GM12873 (cell line): Measurements from ENCODE around the gene MMAB.

ENCODE experiments used
- TF ChIP-seq, protein P1 (sequence below): IDR thresholded peaks from 2 replicates; pipeline ENCODE4 v1.5.1; 2012; ENCODE audit warnings: low read depth, mild to moderate bottlenecking, moderate library complexity, low read length, control low read depth; ENCODE audit not compliant: insufficient read depth; ENCODE audit errors: missing control alignments

The MMAB gene

DNA sequence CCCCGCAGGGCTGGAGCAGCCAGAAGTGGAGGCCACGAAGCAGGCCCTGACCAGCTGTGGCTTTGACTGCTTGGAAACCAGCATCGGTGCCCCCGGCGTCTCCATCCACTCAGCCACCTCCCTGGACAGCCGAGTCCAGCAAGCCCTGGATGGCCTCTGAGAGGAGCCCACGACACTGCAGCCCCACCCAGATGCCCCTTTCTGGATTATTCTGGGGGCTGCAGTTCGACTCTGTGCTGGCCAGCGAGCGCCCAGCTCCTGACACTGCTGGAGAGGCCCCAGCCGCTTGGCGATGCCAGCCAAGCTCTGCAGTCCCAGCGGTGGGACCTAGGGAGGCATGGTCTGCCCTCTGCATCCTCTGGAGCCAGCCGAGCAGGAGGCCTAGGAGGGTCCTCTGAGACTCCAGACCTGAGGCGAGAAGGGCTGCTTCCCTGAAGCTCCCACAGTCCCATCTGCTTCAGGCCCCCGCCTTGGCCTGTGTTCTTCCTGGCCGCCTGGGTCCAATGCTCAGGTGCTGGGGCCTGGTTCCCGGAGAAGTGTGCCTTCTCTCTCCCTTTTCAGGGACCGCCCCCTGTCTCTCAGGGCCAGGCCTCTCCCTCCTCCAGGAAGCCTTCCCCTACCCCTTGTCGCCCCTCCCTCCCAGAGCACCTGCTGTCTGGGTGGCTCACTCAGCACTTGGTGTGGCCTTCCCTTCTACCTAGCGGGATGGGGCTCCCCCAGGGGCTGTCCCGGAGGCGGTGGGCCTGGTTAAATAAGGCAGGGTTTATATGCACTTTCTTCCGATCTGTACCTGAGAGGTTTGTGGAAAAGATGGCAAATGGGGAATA is 23.3 kb upstream of the MMAB start:
- TF ChIP-seq, protein P1, sequence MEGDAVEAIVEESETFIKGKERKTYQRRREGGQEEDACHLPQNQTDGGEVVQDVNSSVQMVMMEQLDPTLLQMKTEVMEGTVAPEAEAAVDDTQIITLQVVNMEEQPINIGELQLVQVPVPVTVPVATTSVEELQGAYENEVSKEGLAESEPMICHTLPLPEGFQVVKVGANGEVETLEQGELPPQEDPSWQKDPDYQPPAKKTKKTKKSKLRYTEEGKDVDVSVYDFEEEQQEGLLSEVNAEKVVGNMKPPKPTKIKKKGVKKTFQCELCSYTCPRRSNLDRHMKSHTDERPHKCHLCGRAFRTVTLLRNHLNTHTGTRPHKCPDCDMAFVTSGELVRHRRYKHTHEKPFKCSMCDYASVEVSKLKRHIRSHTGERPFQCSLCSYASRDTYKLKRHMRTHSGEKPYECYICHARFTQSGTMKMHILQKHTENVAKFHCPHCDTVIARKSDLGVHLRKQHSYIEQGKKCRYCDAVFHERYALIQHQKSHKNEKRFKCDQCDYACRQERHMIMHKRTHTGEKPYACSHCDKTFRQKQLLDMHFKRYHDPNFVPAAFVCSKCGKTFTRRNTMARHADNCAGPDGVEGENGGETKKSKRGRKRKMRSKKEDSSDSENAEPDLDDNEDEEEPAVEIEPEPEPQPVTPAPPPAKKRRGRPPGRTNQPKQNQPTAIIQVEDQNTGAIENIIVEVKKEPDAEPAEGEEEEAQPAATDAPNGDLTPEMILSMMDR: no peak

DNA sequence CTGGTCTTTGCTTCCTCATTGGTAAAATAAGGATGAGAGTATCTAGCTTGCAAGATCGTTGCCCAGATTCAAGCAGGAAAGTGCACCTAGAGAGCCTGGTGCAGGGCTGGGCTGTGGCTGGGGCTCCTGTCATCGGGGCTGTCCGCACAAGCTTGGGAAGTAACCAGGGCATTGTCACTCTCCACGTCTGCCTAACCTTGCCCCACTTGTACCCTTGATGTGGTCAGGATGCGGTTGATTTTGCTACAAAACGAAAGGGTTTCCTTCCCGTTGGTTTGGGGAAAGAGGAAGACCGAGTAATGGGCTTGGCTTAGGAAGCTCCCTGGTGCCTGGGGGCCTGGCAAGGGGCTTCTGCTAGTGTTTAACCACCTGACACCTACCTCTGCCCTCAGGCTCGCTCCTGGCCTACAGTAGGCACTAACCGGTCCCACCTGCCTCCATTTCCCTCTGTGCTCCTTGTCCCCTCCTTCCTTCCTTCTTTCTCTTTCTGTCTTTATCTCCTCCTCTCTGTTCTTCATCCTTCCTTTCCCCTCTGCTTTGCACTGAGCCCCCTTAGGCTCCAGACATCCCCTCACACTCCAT is 22.1 kb upstream of the MMAB start:
- TF ChIP-seq, protein P1: no peak

DNA sequence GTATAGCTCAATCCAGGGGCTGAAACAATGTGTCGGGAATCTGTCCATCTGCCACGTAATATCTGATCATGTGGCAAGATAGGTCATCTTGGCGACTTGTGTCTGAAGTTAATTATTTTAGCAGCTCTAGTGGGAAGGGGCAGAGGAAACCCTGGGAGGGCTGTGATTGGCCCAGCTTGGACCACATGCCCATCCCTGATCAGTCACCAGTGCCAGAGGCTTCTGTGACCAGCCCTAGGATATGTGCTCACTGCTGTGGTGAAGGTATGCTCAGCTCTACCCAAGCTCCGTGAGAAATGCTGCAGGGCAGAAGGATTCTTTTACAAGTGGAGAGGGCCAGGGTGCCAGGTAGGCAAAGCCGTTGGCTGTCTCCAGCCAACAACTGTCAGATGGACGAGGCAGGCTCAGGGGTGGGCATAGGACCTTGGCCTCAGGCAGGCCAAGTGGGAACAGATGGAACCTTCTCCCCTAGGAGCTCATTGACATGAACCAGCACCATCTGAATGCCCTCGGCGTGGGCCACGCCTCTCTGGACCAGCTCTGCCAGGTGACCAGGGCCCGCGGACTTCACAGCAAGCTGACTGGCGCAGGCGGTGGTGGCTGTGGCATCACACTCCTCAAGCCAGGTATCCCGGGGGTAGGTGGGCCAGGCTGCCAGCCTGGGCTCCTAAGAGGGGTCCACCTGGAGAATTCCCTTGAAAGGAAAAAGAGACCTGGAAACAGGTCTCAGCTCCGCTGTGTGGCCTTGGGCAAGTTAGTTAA is 21.4 kb upstream of the MMAB start:
- TF ChIP-seq, protein P1: no peak

DNA sequence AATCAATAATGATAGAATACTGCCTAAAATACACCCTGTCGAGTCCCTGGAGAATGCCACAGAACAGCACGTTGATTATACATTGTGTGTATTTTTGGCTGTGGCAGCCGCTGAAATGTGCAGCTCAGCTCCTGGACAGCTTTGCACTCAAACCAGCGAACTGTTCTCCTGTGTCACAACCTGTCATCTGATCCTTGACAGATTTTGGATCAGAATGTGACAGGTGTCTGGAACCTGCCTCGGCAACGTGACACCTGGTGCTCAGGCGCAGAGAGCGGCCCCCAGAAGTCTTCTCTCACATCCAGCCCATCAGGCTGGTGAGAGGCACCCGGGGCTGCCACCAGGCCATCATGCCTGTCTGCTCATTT is 19.6 kb upstream of the MMAB start:
- TF ChIP-seq, protein P1: no peak

GRCh38 chr12:109592195-109592904 is 19.0 kb upstream of the MMAB start:
- TF ChIP-seq, protein P1: no peak

DNA sequence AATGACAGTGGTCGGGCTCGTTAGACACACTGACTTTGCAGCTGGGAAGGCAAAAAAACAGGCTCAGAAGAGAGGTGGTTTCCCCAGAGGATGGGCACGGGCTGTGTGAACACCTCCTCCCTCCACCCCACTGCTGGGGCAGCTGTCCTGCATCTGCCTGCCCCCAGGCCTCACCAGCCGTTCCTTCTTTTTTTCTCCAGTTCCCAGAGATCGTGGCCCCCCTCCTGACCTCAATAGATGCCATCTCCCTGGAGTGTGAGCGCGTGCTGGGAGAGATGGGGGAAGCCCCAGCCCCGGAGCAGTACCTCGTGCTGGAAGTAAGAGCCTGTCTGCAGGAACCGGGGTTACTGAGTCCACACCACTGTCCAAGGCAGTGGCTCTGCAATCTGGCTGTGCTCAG is 17.7 kb upstream of the MMAB start:
- TF ChIP-seq, protein P1: no peak
